CD8-positive, alpha-beta memory T cell (primary cell): ENCODE results near the gene HMCN2. TPM values are rescaled to one million over a fixed set of nuclear protein-coding genes. Genes with fewer than 3 reads are reported as not detected.

ENCODE experiments used
- CTCF ChIA-PET: fragments of 350-600 bp; sonication (Branson Sonifier 250); formaldehyde crosslinking; loops from one replicate; lab custom pipeline; 2021; ENCODE audit warnings: antibody characterized with exemption; lab: Charles Lee
- POLR2A ChIA-PET: fragments of 350-600 bp; sonication (Branson Sonifier 250); formaldehyde crosslinking; loops from one replicate; lab custom pipeline; 2021; ENCODE audit warnings: antibody characterized with exemption; lab: Charles Lee
- DNase-seq, 5 donors: peaks; one replicate each; pipeline versions ENCODE4 v3.0.0 to v3.0.0-alpha.2; 2020 to 2022; ENCODE audit warnings: mixed read lengths in 1 of 5
- H3K27ac ChIP-seq: one replicate; pipeline ENCODE4 v1.7.0; 2013; ENCODE audit warnings: low read depth, mild to moderate bottlenecking, low read length, moderate library complexity
- H3K27me3 ChIP-seq: 2 replicates; pipeline ENCODE4 v1.7.0; 2013; ENCODE audit warnings: low read length, mild to moderate bottlenecking; ENCODE audit not compliant: insufficient read depth, poor library complexity, severe bottlenecking
- H3K36me3 ChIP-seq: 2 replicates; pipeline ENCODE4 v1.7.0; 2013; ENCODE audit warnings: mild to moderate bottlenecking, low read length, moderate library complexity; ENCODE audit not compliant: insufficient read depth
- H3K4me1 ChIP-seq: 2 replicates; pipeline ENCODE4 v1.7.0; 2013; ENCODE audit warnings: mild to moderate bottlenecking, low read length, moderate library complexity; ENCODE audit not compliant: insufficient read depth
- H3K4me3 ChIP-seq: 2 replicates; pipeline ENCODE4 v1.7.0; 2013; ENCODE audit warnings: mild to moderate bottlenecking, low read length
- H3K9me3 ChIP-seq: 2 replicates; pipeline ENCODE4 v1.7.0; 2013; ENCODE audit warnings: mild to moderate bottlenecking, low read length
- H3K27ac Mint-ChIP-seq, 8 donors: one replicate each; pipeline ENCODE4 v1.8.0; 2020 to 2021; ENCODE audit warnings: mixed read lengths in 8 of 8, mild to moderate bottlenecking in 6 of 8, inconsistent platforms in 3 of 8, moderate library complexity in 3 of 8
- H3K27me3 Mint-ChIP-seq, 2 donors: one replicate each; pipeline ENCODE4 v1.8.0; 2020 to 2021; ENCODE audit warnings: mixed read lengths in 2 of 2, mild to moderate bottlenecking in 1 of 2, moderate library complexity in 1 of 2
- H3K36me3 Mint-ChIP-seq, 3 donors: one replicate each; pipeline ENCODE4 v1.8.0; 2020 to 2021; ENCODE audit warnings: mixed read lengths in 3 of 3, inconsistent platforms in 1 of 3, mild to moderate bottlenecking in 1 of 3
- H3K4me1 Mint-ChIP-seq, 3 donors: one replicate each; pipeline ENCODE4 v1.8.0; 2020 to 2021; ENCODE audit warnings: mixed read lengths in 3 of 3, inconsistent platforms in 1 of 3, mild to moderate bottlenecking in 1 of 3
- H3K4me3 Mint-ChIP-seq, 7 donors: one replicate each; pipeline ENCODE4 v1.8.0; 2020 to 2021; ENCODE audit warnings: mixed read lengths in 7 of 7, mild to moderate bottlenecking in 6 of 7, moderate library complexity in 4 of 7, inconsistent platforms in 2 of 7
- H3K9me3 Mint-ChIP-seq, 5 donors: one replicate each; pipeline ENCODE4 v1.8.0; 2020 to 2022; ENCODE audit warnings: mixed read lengths in 5 of 5, mild to moderate bottlenecking in 3 of 5, moderate library complexity in 2 of 5, inconsistent platforms in 1 of 5
- polyA plus RNA-seq: library from polyadenylated mRNA; unstranded; fragments of 300-500 nt; fragmentation: Illumina TruSeq; gene quantifications from one replicate; pipeline ENCODE4 v1.2.3, GENCODE V29; 2021
- total RNA-seq, 2 experiments: library from RNA; stranded (reverse); gene quantifications; one replicate each; pipeline ENCODE4 v1.2.3, GENCODE V29; 2021

The HMCN2 gene
- total and polyA plus RNA-seq, 3 experiments from 2014 or later, result not detected

DNA sequence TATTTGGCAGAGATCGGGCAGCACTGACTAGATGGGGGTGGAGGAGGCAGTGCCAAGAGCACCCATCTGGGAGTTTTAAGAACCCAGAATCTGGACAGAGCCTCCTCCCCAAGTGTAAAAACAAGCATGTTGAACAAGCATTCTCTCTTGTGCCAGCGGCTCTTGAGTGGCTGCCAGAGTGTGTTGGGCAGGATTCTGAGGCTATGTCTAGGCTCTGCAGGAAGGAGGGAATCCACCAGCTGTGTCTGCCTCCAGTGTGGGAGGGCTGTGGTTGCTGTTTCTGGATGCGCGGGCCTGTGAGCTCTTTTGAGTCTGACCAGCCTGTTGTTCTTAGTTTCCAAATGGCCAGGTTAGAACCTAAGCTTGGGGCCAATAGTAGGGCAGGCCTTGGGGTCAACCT is 39.8 kb downstream of the HMCN2 start:
- Histone ChIP-seq H3K27me3 (no peaks in the 10 kb centered on the region), H3K4me3 (no peak overlapping the region), H3K27ac (no peak overlapping the region), H3K9me3 (no peaks in the 10 kb centered on the region), H3K4me1 (no peaks in the 10 kb centered on the region), H3K36me3 (no peaks in the 10 kb centered on the region)
- no peak for DNase-seq
- ChIA-PET CTCF (no interaction called here), POLR2A (no interaction called here)
- Mint-ChIP-seq H3K27me3 (peaks cover 14 to 25% of the 10 kb centered on the region in 2 donors), H3K9me3 (peaks cover 0 to 3% (median 0%) of the 10 kb centered on the region in 5 donors), H3K4me1 (no peaks in the 10 kb centered on the region), H3K36me3 (no peaks in the 10 kb centered on the region), H3K4me3 (no peak overlapping the region), H3K27ac (no peak overlapping the region)

- no peaks in the 10 kb centered on the region for H3K9me3 Mint-ChIP-seq
- no peak for DNase-seq
- Histone ChIP-seq H3K36me3 (no peaks in the 10 kb centered on the region), H3K9me3 (no peaks in the 10 kb centered on the region), H3K27ac (no peak overlapping the region), H3K4me1 (no peaks in the 10 kb centered on the region), H3K27me3 (no peaks in the 10 kb centered on the region), H3K4me3 (no peak overlapping the region)
- no peaks in the 10 kb centered on the region for H3K36me3 Mint-ChIP-seq
- peaks cover 10 to 20% of the 10 kb centered on the region in 2 donors for H3K27me3 Mint-ChIP-seq
- no peak overlapping the region for H3K4me3 Mint-ChIP-seq
- H3K4me1 Mint-ChIP-seq, result no peaks in the 10 kb centered on the region
- POLR2A ChIA-PET, result no interaction called here
- peak overlapping the region in 1 of 8 donors; percentile 91 for H3K27ac Mint-ChIP-seq
- CTCF ChIA-PET, result no interaction called here
Observed at GRCh38 chr9:130306823-130307666, 41.5 kb downstream of the HMCN2 start.

- Histone ChIP-seq H3K9me3 (no peaks in the 10 kb centered on the region), H3K4me3 (no peak overlapping the region), H3K27ac (no peak overlapping the region), H3K27me3 (no peaks in the 10 kb centered on the region), H3K4me1 (no peaks in the 10 kb centered on the region), H3K36me3 (no peaks in the 10 kb centered on the region)
- ChIA-PET POLR2A (no interaction called here), CTCF (no interaction called here)
- no peaks in the 10 kb centered on the region for H3K4me1 Mint-ChIP-seq
- peaks cover 7 to 17% of the 10 kb centered on the region in 2 donors for H3K27me3 Mint-ChIP-seq
- no peaks in the 10 kb centered on the region for H3K9me3 Mint-ChIP-seq
- no peak overlapping the region for H3K4me3 Mint-ChIP-seq
- DNase-seq, result no peak
- no peaks in the 10 kb centered on the region for H3K36me3 Mint-ChIP-seq
- H3K27ac Mint-ChIP-seq, result no peak overlapping the region
Observed at GRCh38 chr9:130307667-130307943, 42.0 kb downstream of the HMCN2 start.

DNA sequence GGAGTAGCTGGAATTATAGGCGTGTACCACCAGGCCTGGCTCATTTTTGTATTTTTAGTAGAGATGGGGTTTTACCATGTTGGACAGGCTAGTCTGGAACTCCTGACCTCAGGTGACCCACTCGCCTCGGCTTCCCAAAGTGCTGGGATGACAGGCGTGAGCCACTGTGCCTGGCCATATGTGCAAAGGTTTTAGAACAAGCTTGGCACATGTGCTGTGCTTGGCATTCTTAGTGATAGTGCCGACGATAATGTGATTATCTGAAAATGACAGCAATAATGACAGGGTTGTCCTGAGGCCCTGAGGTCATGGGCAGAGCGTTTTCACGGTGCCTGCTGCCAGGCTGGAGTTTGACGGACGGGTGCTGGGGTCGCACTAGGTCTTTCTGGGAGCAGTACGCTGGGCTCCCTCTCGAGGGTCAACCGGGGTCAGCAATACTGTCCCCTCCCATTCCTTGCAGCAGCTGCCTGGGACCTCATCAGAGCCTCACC is 42.6 kb downstream of the HMCN2 start:
- DNase-seq, result no peak
- Mint-ChIP-seq H3K4me3 (no peak overlapping the region), H3K36me3 (no peaks in the 10 kb centered on the region), H3K27ac (no peak overlapping the region), H3K9me3 (no peaks in the 10 kb centered on the region), H3K4me1 (no peaks in the 10 kb centered on the region), H3K27me3 (peaks cover 6 to 17% of the 10 kb centered on the region in 2 donors)
- H3K9me3 ChIP-seq, result no peaks in the 10 kb centered on the region
- no peak overlapping the region for H3K27ac ChIP-seq
- no peaks in the 10 kb centered on the region for H3K27me3 ChIP-seq
- ChIA-PET CTCF (no interaction called here), POLR2A (no interaction called here)
- H3K4me1 ChIP-seq, result no peaks in the 10 kb centered on the region
- H3K36me3 ChIP-seq, result no peaks in the 10 kb centered on the region
- H3K4me3 ChIP-seq, result no peak overlapping the region

DNA sequence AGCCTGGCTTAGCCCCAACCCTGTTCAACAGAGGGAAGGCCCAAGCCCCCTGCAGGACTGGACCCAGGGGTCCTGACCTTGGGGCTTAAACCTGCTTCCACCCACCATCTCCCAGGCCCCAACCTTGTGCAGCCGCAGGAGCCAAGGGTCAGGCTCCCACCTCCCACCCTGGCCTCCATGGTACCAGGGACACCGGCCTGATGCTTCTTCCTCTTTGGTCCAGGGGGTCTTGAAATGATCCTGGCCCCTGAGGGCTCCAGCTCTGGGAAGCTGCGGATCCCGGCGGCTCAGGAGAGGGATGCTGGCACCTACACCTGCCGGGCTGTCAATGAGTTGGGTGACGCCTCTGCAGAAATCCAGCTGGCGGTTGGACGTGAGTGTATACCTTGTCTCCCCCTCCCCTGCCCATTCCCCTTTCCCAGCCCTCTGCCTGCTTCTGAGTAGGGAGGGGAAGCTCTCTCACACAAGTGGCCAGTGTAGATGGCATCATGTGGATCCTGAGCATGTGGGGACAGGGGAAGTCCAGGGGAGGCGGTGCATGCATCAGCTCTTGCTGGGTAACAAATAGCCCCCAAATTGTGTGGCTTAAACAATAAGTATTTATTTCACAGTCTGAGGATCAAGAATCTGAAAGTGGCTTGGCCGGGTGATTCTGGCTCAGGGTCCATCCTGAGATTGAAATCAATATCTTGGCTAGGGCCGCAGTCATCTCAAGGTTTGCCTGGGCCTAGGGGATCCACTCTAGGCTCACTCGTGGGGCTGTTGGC is 44.3 kb downstream of the HMCN2 start:
- Mint-ChIP-seq H3K27ac (no peak overlapping the region), H3K36me3 (no peaks in the 10 kb centered on the region), H3K4me3 (no peak overlapping the region), H3K4me1 (no peaks in the 10 kb centered on the region), H3K27me3 (peaks cover 5 to 17% of the 10 kb centered on the region in 2 donors), H3K9me3 (no peaks in the 10 kb centered on the region)
- H3K9me3 ChIP-seq, result no peaks in the 10 kb centered on the region
- H3K4me3 ChIP-seq, result no peak overlapping the region
- DNase-seq, result no peak
- ChIA-PET CTCF (no interaction called here), POLR2A (no interaction called here)
- H3K36me3 ChIP-seq, result no peaks in the 10 kb centered on the region
- H3K4me1 ChIP-seq, result no peaks in the 10 kb centered on the region
- H3K27ac ChIP-seq, result no peak overlapping the region
- H3K27me3 ChIP-seq, result no peaks in the 10 kb centered on the region

- no peaks in the 10 kb centered on the region for H3K4me1 Mint-ChIP-seq
- H3K4me3 Mint-ChIP-seq, result no peak overlapping the region
- H3K27ac ChIP-seq, result no peak overlapping the region
- H3K4me1 ChIP-seq, result no peaks in the 10 kb centered on the region
- H3K27me3 Mint-ChIP-seq, result peaks cover 5 to 11% of the 10 kb centered on the region in 2 donors
- H3K9me3 Mint-ChIP-seq, result no peaks in the 10 kb centered on the region
- CTCF ChIA-PET, result no interaction called here
- H3K4me3 ChIP-seq, result no peak overlapping the region
- no peak overlapping the region for H3K27ac Mint-ChIP-seq
- H3K27me3 ChIP-seq, result no peaks in the 10 kb centered on the region
- DNase-seq, result no peak
- no peaks in the 10 kb centered on the region for H3K36me3 ChIP-seq
- no peaks in the 10 kb centered on the region for H3K9me3 ChIP-seq
- POLR2A ChIA-PET, result no interaction called here
- H3K36me3 Mint-ChIP-seq, result no peaks in the 10 kb centered on the region
Observed at GRCh38 chr9:130310456-130310855, 44.9 kb downstream of the HMCN2 start.

DNA sequence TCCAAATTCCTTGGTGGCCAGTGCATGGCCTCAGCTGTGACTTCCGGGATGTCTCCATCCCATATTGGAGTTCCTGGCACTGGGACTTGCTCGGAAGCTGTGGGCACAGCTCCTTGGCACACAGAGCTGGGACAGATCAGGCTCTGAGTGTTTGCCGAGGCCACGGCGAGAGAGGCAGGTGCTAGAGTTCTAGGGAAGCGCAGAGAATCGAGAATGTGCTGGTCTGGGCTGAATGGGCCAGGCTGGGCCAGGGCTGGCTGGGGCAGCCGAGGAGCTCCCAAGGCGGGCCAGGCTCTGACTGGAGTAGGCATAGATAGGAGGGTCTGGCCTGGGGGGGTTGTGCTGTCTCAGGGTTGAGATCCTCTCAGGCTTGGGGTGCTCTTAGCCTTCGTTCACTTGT is 45.4 kb downstream of the HMCN2 start:
- Histone ChIP-seq H3K4me1 (no peaks in the 10 kb centered on the region), H3K9me3 (no peaks in the 10 kb centered on the region), H3K36me3 (no peaks in the 10 kb centered on the region), H3K27me3 (no peaks in the 10 kb centered on the region), H3K4me3 (no peak overlapping the region), H3K27ac (no peak overlapping the region)
- ChIA-PET CTCF (no interaction called here), POLR2A (no interaction called here)
- H3K36me3 Mint-ChIP-seq, result no peaks in the 10 kb centered on the region
- no peak for DNase-seq
- no peak overlapping the region for H3K27ac Mint-ChIP-seq
- no peaks in the 10 kb centered on the region for H3K4me1 Mint-ChIP-seq
- H3K27me3 Mint-ChIP-seq, result peaks cover 5 to 14% of the 10 kb centered on the region in 2 donors
- H3K4me3 Mint-ChIP-seq, result no peak overlapping the region
- no peaks in the 10 kb centered on the region for H3K9me3 Mint-ChIP-seq

DNA sequence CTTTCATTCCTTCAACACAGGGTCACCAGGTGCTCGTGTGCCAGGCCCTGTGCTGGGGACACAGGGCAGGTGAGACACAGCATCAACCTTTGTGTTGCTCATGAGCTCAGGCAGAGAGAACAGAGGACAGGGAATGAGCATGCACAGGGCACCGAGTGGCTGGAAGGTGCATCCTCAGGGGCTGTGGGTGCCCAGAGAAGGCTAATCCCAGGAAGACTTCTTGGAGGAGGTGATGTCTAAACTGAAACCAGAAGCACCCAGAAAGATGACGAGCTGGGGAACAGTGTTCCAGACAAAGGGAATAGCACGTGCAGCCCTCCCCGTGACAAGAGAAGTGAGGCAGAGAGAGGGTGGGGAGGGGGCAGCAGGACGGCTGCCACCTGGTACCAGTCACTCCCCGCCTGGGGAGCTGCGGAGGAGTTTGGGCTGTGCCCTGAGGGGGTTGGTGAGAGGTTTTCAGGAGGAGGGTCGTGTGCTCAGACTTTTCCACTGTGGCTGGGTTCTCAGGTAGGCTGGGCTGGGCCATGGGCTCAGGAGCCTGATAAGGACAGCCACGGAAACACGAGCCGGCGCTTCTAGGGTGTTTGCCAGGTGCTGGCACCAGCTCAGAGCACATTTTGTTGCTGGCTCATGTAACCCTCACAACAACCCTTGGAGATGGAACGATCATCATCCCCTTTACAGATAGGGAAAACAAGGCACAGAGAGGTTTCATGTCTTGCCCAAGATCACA is 46.0 kb downstream of the HMCN2 start:
- Histone ChIP-seq H3K27ac (no peak overlapping the region), H3K4me3 (no peak overlapping the region), H3K9me3 (no peaks in the 10 kb centered on the region), H3K27me3 (no peaks in the 10 kb centered on the region), H3K36me3 (no peaks in the 10 kb centered on the region), H3K4me1 (no peaks in the 10 kb centered on the region)
- Mint-ChIP-seq H3K27me3 (peaks cover 5 to 14% of the 10 kb centered on the region in 2 donors), H3K4me3 (no peak overlapping the region), H3K4me1 (no peaks in the 10 kb centered on the region), H3K36me3 (no peaks in the 10 kb centered on the region), H3K9me3 (no peaks in the 10 kb centered on the region), H3K27ac (no peak overlapping the region)
- no peak for DNase-seq
- ChIA-PET POLR2A (no interaction called here), CTCF (no interaction called here)
